IMR-90 (cell line): ENCODE results near the gene GTSE1. TPM values are rescaled to one million over a fixed set of nuclear protein-coding genes. Genes with fewer than 3 reads are reported as not detected.

ENCODE experiments used
- ATAC-seq: fragments of 200-7000 bp; cut with Tn5 transposase; 2 replicates; pipeline ENCODE4 v1.9.1; 2020; ENCODE audit warnings: low read depth, mild to moderate bottlenecking, moderate library complexity
- BruUV-seq: library from RNA; stranded (reverse); fragments of 400-500 nt; replicated peaks from 2 replicates; lab custom pipeline; 2021; lab: Mats Ljungman, UMichigan
- CTCF ChIA-PET: fragments of 300-600 bp; formaldehyde crosslinking; extraction: SDS; loops from one replicate; lab custom pipeline; 2021; ENCODE audit warnings: antibody characterized with exemption; lab: Yijun Ruan, JAX
- POLR2A ChIA-PET: fragments of 300-600 bp; sonication (Branson Sonifier 250); formaldehyde crosslinking; loops from one replicate; lab custom pipeline; 2022; ENCODE audit warnings: antibody characterized with exemption; ENCODE audit not compliant: unreplicated experiment; lab: Charles Lee
- DNase-seq: peaks from one replicate; pipeline ENCODE4 v3.0.0; 2013
- H2AFZ ChIP-seq: replicated peaks from 2 replicates; pipeline ENCODE3; 2013; ENCODE audit warnings: low read length, mild to moderate bottlenecking; ENCODE audit not compliant: poor library complexity
- H2AK5ac ChIP-seq: 2 replicates; pipeline ENCODE4 v1.6.1; 2013; ENCODE audit warnings: low read depth, low read length, inconsistent platforms
- H2AK9ac ChIP-seq: replicated peaks from 2 replicates; pipeline ENCODE3; 2013; ENCODE audit warnings: mild to moderate bottlenecking, low read depth, low read length, moderate library complexity; ENCODE audit not compliant: poor library complexity
- H2BK120ac ChIP-seq: 2 replicates; pipeline ENCODE4 v1.6.1; 2013; ENCODE audit warnings: low read depth, low read length, inconsistent platforms
- H2BK15ac ChIP-seq: 3 replicates; pipeline ENCODE4 v1.6.1; 2013; ENCODE audit warnings: low read depth, low read length, inconsistent platforms
- H2BK20ac ChIP-seq: 2 replicates; pipeline ENCODE4 v1.6.1; 2013; ENCODE audit warnings: low read depth, mild to moderate bottlenecking, inconsistent platforms, low read length, moderate library complexity
- H2BK5ac ChIP-seq: 2 replicates; pipeline ENCODE4 v1.6.1; 2013; ENCODE audit warnings: mild to moderate bottlenecking, low read depth, low read length, inconsistent platforms; ENCODE audit not compliant: poor library complexity, severe bottlenecking
- H3K14ac ChIP-seq: replicated peaks from 2 replicates; pipeline ENCODE4 v1.6.1; 2013; ENCODE audit warnings: low read depth, low read length, inconsistent platforms
- H3K18ac ChIP-seq: 2 replicates; pipeline ENCODE4 v1.6.1; 2013; ENCODE audit warnings: low read depth, low read length, control low read depth
- H3K23ac ChIP-seq: 2 replicates; pipeline ENCODE4 v1.6.1; 2013; ENCODE audit warnings: low read depth, low read length, inconsistent platforms
- H3K27ac ChIP-seq: 2 replicates; pipeline ENCODE4 v1.5.1; 2013; ENCODE audit warnings: mild to moderate bottlenecking, control low read depth, low read length; ENCODE audit not compliant: insufficient read depth
- H3K27me3 ChIP-seq: 2 replicates; pipeline ENCODE4 v1.6.1; 2013; ENCODE audit warnings: low read length; ENCODE audit not compliant: control insufficient read depth, insufficient read depth
- H3K36me3 ChIP-seq: 2 replicates; pipeline ENCODE4 v1.6.1; 2013; ENCODE audit warnings: low read length, mixed read lengths; ENCODE audit not compliant: control insufficient read depth, insufficient read depth
- H3K4ac ChIP-seq: 2 replicates; pipeline ENCODE4 v1.6.1; 2013; ENCODE audit warnings: low read depth, low read length, inconsistent platforms
- H3K4me1 ChIP-seq: 2 replicates; pipeline ENCODE4 v1.6.1; 2013; ENCODE audit warnings: low read length, mixed read lengths; ENCODE audit not compliant: control insufficient read depth, insufficient read depth
- H3K4me2 ChIP-seq: 2 replicates; pipeline ENCODE4 v1.6.1; 2013; ENCODE audit warnings: low read depth, mild to moderate bottlenecking, control low read depth, low read length, moderate library complexity
- H3K4me3 ChIP-seq: 2 replicates; pipeline ENCODE4 v1.5.1; 2013; ENCODE audit warnings: low read depth, mild to moderate bottlenecking, control low read depth, low read length, moderate library complexity; ENCODE audit not compliant: insufficient read depth
- H3K56ac ChIP-seq: 2 replicates; pipeline ENCODE4 v1.6.1; 2013; ENCODE audit warnings: low read length, inconsistent platforms; ENCODE audit not compliant: insufficient read depth; ENCODE audit errors: extremely low read depth
- H3K79me1 ChIP-seq, 2 experiments: 2 replicates each; pipeline ENCODE4 v1.6.1; 2013; ENCODE audit warnings: low read length in 2 of 2, inconsistent platforms in 1 of 2, low read depth in 1 of 2
- H3K9ac ChIP-seq: 2 replicates; pipeline ENCODE4 v1.6.1; 2013; ENCODE audit warnings: low read depth, low read length, control low read depth
- H3K9me1 ChIP-seq: 2 replicates; pipeline ENCODE4 v1.6.1; 2013; ENCODE audit warnings: low read length, inconsistent platforms; ENCODE audit not compliant: insufficient read depth
- H3K9me3 ChIP-seq: 2 replicates; pipeline ENCODE4 v1.6.1; 2013; ENCODE audit warnings: low read length; ENCODE audit not compliant: control insufficient read depth, insufficient read depth
- H4K20me1 ChIP-seq: 2 replicates; pipeline ENCODE4 v1.6.1; 2013; ENCODE audit warnings: low read length, inconsistent platforms; ENCODE audit not compliant: insufficient read depth
- H4K5ac ChIP-seq: 2 replicates; pipeline ENCODE4 v1.6.1; 2013; ENCODE audit warnings: mild to moderate bottlenecking, low read depth, low read length, control low read depth
- H4K8ac ChIP-seq, 2 experiments: 2 replicates each; pipeline ENCODE4 v1.6.1; 2013; ENCODE audit warnings: low read depth in 2 of 2, low read length in 2 of 2, control low read depth in 1 of 2, inconsistent platforms in 1 of 2
- H4K91ac ChIP-seq: 2 replicates; pipeline ENCODE4 v1.6.1; 2013; ENCODE audit warnings: low read depth, low read length, inconsistent platforms; ENCODE audit not compliant: insufficient read depth
- CEBPB ChIP-seq: IDR thresholded peaks from 2 replicates; pipeline ENCODE4 v1.6.1; 2012; ENCODE audit warnings: low read depth, low read length, improper control_type of control experiment
- MAFK ChIP-seq: IDR thresholded peaks from 2 replicates; pipeline ENCODE4 v1.6.1; 2012; ENCODE audit warnings: low read depth, low read length, improper control_type of control experiment
- POLR2A ChIP-seq: IDR thresholded peaks from 2 replicates; pipeline ENCODE4 v1.6.1; 2012; ENCODE audit warnings: mild to moderate bottlenecking, low read depth, low read length
- RAD21 ChIP-seq: IDR thresholded peaks from 2 replicates; pipeline ENCODE4 v1.6.1; 2012; ENCODE audit warnings: low read length, improper control_type of control experiment
- RFX5 ChIP-seq: IDR thresholded peaks from 2 replicates; pipeline ENCODE4 v1.8.0; 2012; ENCODE audit warnings: low read depth, mild to moderate bottlenecking, low read length, moderate library complexity
- WGBS, 2 experiments: methylation state at CpG; one replicate each; pipeline versions ENCODE4 v1.1.5 to v1.1.7; 2013; ENCODE audit warnings: missing lambda C conversion rate in 2 of 2; ENCODE audit not compliant: insufficient read length in 1 of 2; ENCODE audit errors: extremely low coverage in 2 of 2; 5-methylcytosine and 5-hydroxymethylcytosine counted together
- dilution Hi-C: fragments of 300-500 bp; cut with HindIII; formaldehyde crosslinking; loops from one replicate; pipeline ENCODE4 v1.14.3; 2018; ENCODE audit warnings: low sequenced_read_pairs; ENCODE audit not compliant: unreplicated experiment
- in situ Hi-C: fragments of 300-500 bp; cut with MboI; formaldehyde crosslinking; loops from 3 replicates; pipeline ENCODE4 v1.14.3; 2019; ENCODE audit warnings: low sequenced_read_pairs, inconsistent platforms, mixed read lengths
- intact Hi-C: fragments of 100-400 bp; cut with micrococcal nuclease; formaldehyde crosslinking; loops from 2 replicates; pipeline ENCODE4 v1.10.0; 2022
- polyA plus RNA-seq, 3 experiments: library from polyadenylated mRNA; depleted of rRNA; stranded (reverse); fragments of >200 nt; gene quantifications; 2 replicates each; pipeline ENCODE4 v1.2.3, GENCODE V29; 2012; ENCODE audit warnings: low replicate concordance in 1 of 3
- total RNA-seq: library from RNA; depleted of rRNA; stranded (reverse); fragments of >200 nt; gene quantifications from 2 replicates; pipeline ENCODE4 v1.2.3, GENCODE V29; 2012

Gene GTSE1
- total and polyA plus RNA-seq, 2 of the 4 experiments (the other 2 are of a cell fraction): 5.9 to 17.1 TPM

DNA sequence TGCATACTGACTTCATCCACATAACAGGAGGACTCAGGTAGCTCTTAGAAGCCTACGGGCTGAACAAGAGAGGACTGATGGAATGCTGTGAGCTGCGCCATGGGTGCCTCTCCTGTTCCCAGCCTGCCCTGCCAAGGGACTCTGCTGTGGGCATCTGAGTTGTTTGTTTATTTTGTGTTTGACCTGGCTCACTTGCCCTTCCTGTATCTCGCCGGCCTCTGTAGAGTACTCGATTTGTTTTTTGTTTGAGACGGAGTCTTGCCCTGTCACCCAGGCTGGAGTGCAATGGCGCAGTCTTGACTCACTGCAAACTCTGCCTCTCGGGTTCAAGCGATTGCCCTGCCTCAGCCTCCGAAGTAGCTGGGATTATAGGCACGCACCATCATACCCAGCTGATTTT lies 27.1 kb upstream of the GTSE1 start:
- POLR2A ChIA-PET: no interaction called here
- no peak for DNase-seq
- in situ Hi-C loops: no loop called here

More for the DNA sequence above, 27.1 kb upstream of the GTSE1 start:
- dilution Hi-C loops: no loop called here
- Histone ChIP-seq H3K23ac (0 out of 2 replicates have a peak overlapping the region, but pooled peaks have one; percentile 73), H2AK9ac (peak overlapping the region; percentile 70), H3K9ac (no peak overlapping the region), H3K4me3 (no peak overlapping the region), H3K79me1 (peaks cover 15 to 24% of the 10 kb centered on the region in 2 experiments), H3K27ac (no peak overlapping the region), H3K18ac (no peak overlapping the region), H4K91ac (no peak overlapping the region), H3K9me3 (no peaks in the 10 kb centered on the region), H3K36me3 (peaks cover 30% of the 10 kb centered on the region), H3K14ac (peak overlapping the region; percentile 41; the same call in 1 of the 2 replicates), H3K9me1 (peaks cover 11% of the 10 kb centered on the region), H3K4me1 (peaks cover 10% of the 10 kb centered on the region), H2AFZ (peak overlapping the region; percentile 11), H3K27me3 (no peaks in the 10 kb centered on the region), H3K56ac (no peak overlapping the region), H2BK15ac (no peak overlapping the region), H4K8ac (no peak overlapping the region), H2AK5ac (no peak overlapping the region), H2BK5ac (no peak overlapping the region), H3K4me2 (no peak overlapping the region; the same call in 1 of the 2 replicates), H2BK20ac (no peak overlapping the region), H3K4ac (peak overlapping the region; percentile 30; the same call in 1 of the 2 replicates), H4K20me1 (0 out of 2 replicates have a peak, but pooled peaks cover 5% of the 10 kb centered on the region), H4K5ac (no peak overlapping the region), H2BK120ac (no peak overlapping the region)
- intact Hi-C loops: no loop called here
- no TSS peak for BruUV-seq
- TF ChIP-seq POLR2A (no peak), RFX5 (no peak), CEBPB (no peak), RAD21 (no peak), MAFK (no peak)
- no peak for ATAC-seq
- CTCF ChIA-PET: no interaction called here
- WGBS, 2 experiments: no CpG with 5 or more reads among the region's 11 CpGs
